ENCODE results near the gene CFAP126.

- TF ChIP-seq CTCF (IDR thresholded peaks at IDR 0.05) (no peak), POLR2A (IDR thresholded peaks at IDR 0.05) (no peak)
Observed at GRCh38 chr1:161408429-161409052, 40.9 kb upstream of the CFAP126 start.
